ENCODE measurements around the gene PUM2. TPM values are rescaled to one million over a fixed set of nuclear protein-coding genes. Genes with fewer than 3 reads are reported as not detected.

PUM2 gene
- total RNA-seq, 1 donor from 2014 or later = 76.6 TPM

DNA sequence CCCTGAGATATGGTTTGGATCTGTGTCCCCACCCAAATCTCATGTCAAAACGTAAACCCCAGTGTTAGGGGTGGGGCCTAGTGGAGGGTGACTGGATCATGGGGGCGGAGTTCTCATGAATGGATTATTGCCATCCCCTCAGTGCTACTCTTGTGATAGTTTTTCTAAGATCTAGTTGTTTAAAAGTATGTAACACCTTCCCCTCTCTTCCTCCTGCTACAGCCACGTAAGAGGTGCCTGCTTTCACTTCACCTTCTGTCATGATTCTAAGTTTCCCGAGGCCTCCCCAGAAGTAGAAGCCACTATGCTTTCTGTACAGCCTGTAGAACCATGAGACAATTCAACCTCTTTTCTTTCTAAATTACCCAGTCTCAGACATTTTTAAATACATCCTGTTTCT, 16.9 kb downstream of the PUM2 start:
- H3K27me3 ChIP-seq = no peaks in the 10 kb centered on the region
- peaks cover 66% of the 10 kb centered on the region for H3K4me1 ChIP-seq
- H3K27ac ChIP-seq = no peak overlapping the region
- intact Hi-C loops (cut with DNase I) = no loop called here
- DNase-seq (ENCODE audit: extremely low spot score in 2 of 2) = no peak
- no peaks in the 10 kb centered on the region for H3K36me3 ChIP-seq
- H3K4me3 ChIP-seq = no peak overlapping the region
- TF ChIP-seq, protein P1, sequence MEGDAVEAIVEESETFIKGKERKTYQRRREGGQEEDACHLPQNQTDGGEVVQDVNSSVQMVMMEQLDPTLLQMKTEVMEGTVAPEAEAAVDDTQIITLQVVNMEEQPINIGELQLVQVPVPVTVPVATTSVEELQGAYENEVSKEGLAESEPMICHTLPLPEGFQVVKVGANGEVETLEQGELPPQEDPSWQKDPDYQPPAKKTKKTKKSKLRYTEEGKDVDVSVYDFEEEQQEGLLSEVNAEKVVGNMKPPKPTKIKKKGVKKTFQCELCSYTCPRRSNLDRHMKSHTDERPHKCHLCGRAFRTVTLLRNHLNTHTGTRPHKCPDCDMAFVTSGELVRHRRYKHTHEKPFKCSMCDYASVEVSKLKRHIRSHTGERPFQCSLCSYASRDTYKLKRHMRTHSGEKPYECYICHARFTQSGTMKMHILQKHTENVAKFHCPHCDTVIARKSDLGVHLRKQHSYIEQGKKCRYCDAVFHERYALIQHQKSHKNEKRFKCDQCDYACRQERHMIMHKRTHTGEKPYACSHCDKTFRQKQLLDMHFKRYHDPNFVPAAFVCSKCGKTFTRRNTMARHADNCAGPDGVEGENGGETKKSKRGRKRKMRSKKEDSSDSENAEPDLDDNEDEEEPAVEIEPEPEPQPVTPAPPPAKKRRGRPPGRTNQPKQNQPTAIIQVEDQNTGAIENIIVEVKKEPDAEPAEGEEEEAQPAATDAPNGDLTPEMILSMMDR (IDR thresholded peaks at IDR 0.05) = no peak
- no peak for TF ChIP-seq POLR2A (IDR thresholded peaks at IDR 0.05)
- TF ChIP-seq POLR2AphosphoS5 (IDR thresholded peaks at IDR 0.05; ENCODE audit: insufficient read depth in 1 of 2, low read depth in 1 of 2) = no peak
- no peaks in the 10 kb centered on the region for H3K9me3 ChIP-seq

GRCh38 chr2:20330192-20330591, 20.5 kb downstream of the PUM2 start:
- Histone ChIP-seq H3K36me3 (no peaks in the 10 kb centered on the region), H3K27ac (no peak overlapping the region), H3K27me3 (no peaks in the 10 kb centered on the region), H3K9me3 (no peaks in the 10 kb centered on the region), H3K4me1 (peaks cover 52% of the 10 kb centered on the region), H3K4me3 (no peak overlapping the region)
- intact Hi-C loops (cut with DNase I) = no loop called here
- TF ChIP-seq, protein P1 (IDR thresholded peaks at IDR 0.05) = no peak
- no peak for TF ChIP-seq POLR2AphosphoS5 (IDR thresholded peaks at IDR 0.05; ENCODE audit: insufficient read depth in 1 of 2, low read depth in 1 of 2)
- TF ChIP-seq POLR2A (IDR thresholded peaks at IDR 0.05) = no peak
- DNase-seq (ENCODE audit: extremely low spot score in 2 of 2) = no peak

DNA sequence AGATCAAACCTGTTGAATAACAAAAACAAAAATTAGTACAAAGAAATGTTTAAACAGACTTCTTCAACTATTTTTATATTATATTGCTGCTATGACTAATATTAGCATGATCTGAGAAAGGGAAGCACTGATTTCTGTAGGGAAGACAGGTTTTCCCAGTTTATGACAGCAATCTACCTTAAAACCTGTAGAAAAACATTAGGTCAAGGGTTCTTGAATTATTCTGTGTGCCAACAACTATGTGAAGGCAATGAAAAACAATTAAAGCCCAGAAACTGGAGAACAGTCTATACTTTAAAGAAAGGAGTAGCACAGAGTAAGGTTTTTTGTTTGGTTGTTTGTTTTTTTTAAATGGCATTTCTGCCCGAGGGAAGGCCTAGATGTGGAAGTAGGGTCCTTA, 23.3 kb downstream of the PUM2 start:
- H3K36me3 ChIP-seq = peaks cover 0 to 17% of the 10 kb centered on the region in 2 donors
- intact Hi-C loops (cut with DNase I) = loop anchor here (10.0 kb wide), 1 partner anchor 873 kb away; no protein-coding TSS in a partner anchor
- H3K9me3 ChIP-seq = no peaks in the 10 kb centered on the region
- H3K4me1 ChIP-seq = peaks cover 30% of the 10 kb centered on the region
- TF ChIP-seq, protein P1 (IDR thresholded peaks at IDR 0.05) = no peak
- TF ChIP-seq POLR2A (IDR thresholded peaks at IDR 0.05) (no peak), POLR2AphosphoS5 (IDR thresholded peaks at IDR 0.05; ENCODE audit: insufficient read depth in 1 of 2, low read depth in 1 of 2) (no peak)
- H3K27me3 ChIP-seq = no peaks in the 10 kb centered on the region
- H3K27ac ChIP-seq = peak overlapping the region; percentile 20
- H3K4me3 ChIP-seq = no peak overlapping the region
- DNase-seq (ENCODE audit: extremely low spot score in 2 of 2) = no peak

GRCh38 chr2:20326163-20326780, 24.4 kb downstream of the PUM2 start:
- Histone ChIP-seq H3K36me3 (peaks cover 0 to 22% of the 10 kb centered on the region in 2 donors), H3K4me1 (peaks cover 30% of the 10 kb centered on the region), H3K27me3 (no peaks in the 10 kb centered on the region), H3K9me3 (no peaks in the 10 kb centered on the region), H3K27ac (no peak overlapping the region), H3K4me3 (no peak overlapping the region)
- TF ChIP-seq, protein P1 (IDR thresholded peaks at IDR 0.05) = peak in 2 of 3 experiments; percentile 33 to 51
- TF ChIP-seq POLR2AphosphoS5 (IDR thresholded peaks at IDR 0.05; ENCODE audit: insufficient read depth in 1 of 2, low read depth in 1 of 2) = no peak
- intact Hi-C loops (cut with DNase I) = loop anchor here (10.0 kb wide), 1 partner anchor 871 kb away; no protein-coding TSS in a partner anchor
- no peak for DNase-seq (ENCODE audit: extremely low spot score in 2 of 2)

Data from vagina (tissue), 2 donors.